HG03439 (cell line): Measurements from ENCODE around the gene CDH10.

Experiments
- ATAC-seq: cut with Tn5 transposase; IDR thresholded peaks from one replicate; pipeline ENCODE4 v1.9.1; 2021; ENCODE audit warnings: mild to moderate bottlenecking, moderate library complexity; ENCODE audit not compliant: unreplicated experiment

The CDH10 gene

GRCh38 chr5:24606971-24607370 is 37.8 kb downstream of the CDH10 start:
- no peak for ATAC-seq

GRCh38 chr5:24602188-24602587 is 42.6 kb downstream of the CDH10 start:
- ATAC-seq, result no peak

GRCh38 chr5:24598956-24599355 is 45.8 kb downstream of the CDH10 start:
- no peak for ATAC-seq

DNA sequence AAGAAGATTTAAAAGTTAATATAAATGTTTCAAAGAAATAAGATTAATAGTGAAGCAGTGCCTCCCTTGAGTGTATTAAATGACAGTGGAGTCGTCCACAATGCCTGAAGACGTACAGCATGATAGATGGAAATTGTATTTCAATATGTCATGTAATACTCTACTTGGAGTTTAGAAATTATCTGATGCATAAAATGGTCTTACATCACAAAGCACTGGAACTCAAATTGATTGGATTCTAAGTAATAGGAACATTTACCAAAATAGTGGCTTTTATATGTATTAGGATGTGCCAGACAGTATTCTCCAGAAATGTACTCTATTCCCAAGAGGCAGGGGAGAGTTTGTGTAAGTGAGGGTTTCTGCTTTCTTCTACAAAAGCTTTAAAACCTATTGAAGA is 49.4 kb downstream of the CDH10 start:
- no peak for ATAC-seq

GRCh38 chr5:24591426-24591825 is 53.4 kb downstream of the CDH10 start:
- no peak for ATAC-seq

- no peak for ATAC-seq
These were observed 55.2 kb downstream of the CDH10 start for GRCh38 chr5:24589566-24589965.

- ATAC-seq, result no peak
These were observed 59.0 kb downstream of the CDH10 start for GRCh38 chr5:24585751-24586150.

DNA sequence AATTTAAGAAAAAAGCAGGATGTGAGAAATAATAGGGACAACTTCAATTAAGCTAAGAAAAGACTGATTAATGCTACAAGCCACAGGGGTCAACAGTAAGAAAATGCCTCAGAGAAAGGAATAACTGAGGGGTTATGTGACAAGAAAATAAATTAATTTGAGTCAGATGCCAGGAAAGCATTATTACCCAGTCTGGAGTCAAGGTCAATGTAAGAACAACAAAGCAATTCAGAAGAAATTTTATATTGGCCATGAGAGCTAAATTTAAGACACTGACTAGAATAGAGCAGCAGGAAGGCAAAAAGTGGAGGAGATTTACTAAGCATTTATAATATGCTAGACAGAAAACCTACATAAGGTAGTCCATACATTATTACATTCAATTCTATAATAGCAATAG is 73.5 kb downstream of the CDH10 start:
- ATAC-seq, result no peak

- no peak for ATAC-seq
These were observed 77.8 kb downstream of the CDH10 start for GRCh38 chr5:24566933-24567332.

- ATAC-seq, result no peak
These were observed 89.5 kb downstream of the CDH10 start for GRCh38 chr5:24555229-24555628.

DNA sequence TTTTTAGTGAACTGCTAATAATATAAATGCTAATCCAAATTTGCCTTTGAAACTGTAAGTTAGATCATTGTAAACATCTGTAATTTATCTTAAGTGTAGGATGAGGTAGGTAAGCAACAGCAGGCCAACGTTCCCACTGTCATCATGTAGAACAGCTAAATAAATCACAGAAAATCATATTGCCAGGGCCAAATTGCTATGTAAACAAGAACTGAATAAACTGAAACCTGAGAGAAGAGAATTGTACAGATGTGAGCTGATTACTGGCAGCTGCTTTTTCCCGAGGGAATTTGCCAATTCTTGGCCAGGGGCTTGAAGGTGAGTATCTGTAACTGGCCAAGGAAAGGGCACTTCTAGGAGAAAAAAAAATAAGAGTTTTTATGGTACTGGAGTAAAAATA is 97.6 kb downstream of the CDH10 start:
- ATAC-seq, result no peak

DNA sequence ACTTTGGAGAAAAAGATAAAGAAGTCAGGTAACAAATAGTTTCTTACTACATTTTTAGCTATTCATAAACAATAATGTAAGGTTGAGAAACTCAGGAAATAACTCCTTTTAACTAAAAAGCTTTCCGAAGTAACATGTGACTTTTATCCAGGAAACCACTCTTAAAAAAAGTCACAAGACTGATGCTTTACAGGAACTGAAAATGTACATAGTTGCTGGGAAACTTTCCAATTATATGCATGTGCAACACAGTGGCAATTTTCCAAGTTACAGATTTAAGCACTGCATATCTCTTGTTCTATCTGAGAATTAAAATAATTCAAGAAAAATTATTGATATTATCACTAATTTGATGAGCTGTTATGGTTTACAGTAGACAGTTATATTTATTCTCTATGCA is 105.2 kb downstream of the CDH10 start:
- ATAC-seq, result no peak

GRCh38 chr5:24538346-24538745 is 106.4 kb downstream of the CDH10 start:
- ATAC-seq, result no peak

- ATAC-seq, result no peak
These were observed 109.1 kb downstream of the CDH10 start for GRCh38 chr5:24535646-24536045.

DNA sequence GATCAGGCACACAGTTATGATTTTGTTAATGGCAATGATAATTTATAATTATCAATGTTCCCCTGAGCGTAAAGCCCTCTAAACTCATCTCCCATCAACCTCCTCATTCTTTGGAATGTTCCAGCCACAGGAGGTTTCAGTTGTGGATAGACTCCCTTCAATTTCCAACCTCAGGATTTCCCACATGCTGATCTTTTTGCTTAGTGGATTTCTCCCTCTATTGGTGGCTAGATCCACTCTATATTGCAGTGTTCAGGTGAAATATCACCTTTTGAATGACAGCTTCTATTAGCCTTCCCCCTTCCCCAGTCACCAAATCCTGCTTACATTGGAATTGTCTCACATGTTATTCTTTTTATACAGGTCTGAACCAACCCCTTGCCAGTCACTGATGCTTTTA is 113.9 kb downstream of the CDH10 start:
- no peak for ATAC-seq

- ATAC-seq, result no peak
These were observed 119.4 kb downstream of the CDH10 start for GRCh38 chr5:24525414-24525813.

GRCh38 chr5:24512423-24512822 is 132.4 kb downstream of the CDH10 start:
- ATAC-seq, result no peak

DNA sequence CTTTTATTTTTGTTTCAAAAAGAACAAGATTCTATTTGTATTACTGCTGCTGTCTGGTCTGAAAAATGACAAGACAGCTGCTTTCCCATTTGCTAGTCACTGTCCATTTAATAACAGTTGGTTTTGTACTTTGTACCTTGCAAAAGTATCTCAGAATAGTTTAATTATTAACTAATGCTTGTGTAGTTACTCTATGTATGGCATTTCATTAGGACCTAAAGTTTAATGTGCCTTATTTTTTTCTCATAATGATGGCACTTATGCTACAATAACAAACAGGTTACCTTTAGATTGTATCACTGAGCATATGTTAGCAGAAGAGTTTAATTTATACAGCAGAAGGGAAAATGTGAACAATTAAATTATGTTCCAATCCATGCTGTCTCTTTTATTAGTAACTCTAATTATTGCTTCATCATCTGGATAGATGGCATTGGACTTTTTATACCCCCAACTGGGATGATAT is 134.2 kb downstream of the CDH10 start:
- ATAC-seq, result no peak

DNA sequence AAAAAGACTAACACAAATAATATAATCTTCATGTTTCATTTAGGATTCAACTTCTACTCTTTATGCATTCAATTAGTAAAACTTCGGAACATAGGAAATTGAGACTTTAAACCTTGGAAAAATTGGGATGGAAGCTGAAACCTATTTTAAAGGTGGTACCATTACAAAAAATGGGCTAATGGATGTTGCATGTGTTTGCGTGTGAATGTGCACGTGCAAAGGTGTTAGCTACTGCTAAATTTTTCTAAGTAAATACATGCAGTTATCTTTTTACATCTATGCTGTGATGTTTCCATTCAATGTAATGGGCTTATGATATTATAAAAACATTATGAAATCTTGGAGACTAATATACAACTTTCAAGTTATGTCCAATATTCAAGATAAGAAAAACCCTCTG is 134.8 kb downstream of the CDH10 start:
- ATAC-seq, result no peak

GRCh38 chr5:24505258-24505657 is 139.5 kb downstream of the CDH10 start:
- ATAC-seq, result no peak

DNA sequence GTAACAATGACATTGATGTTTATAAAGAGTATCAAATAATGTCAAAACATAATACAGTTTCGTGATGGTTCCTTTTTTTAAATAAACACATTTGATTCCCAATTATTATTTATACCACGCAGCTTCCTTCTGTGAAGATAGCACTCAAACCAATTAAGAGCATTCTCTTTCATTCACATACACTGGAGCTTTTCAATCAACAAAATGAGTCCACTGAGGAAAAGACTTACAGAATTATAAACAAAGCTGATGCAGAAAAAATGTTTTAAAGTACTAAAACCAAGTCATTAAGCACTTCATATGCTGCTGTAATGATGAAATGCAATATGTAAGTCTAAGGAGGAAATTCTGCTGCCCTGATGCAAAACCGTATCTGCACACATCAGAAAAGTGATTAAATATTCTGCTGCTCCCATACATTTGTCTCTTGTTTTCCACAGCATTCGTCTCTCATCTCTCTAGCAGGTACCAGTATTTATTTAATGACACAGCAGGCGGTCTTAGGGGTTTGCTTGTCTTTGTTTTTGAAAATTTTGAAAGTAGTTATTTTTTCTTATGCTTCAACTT is 147.1 kb downstream of the CDH10 start:
- no peak for ATAC-seq

GRCh38 chr5:24497145-24497544 is 147.6 kb downstream of the CDH10 start:
- no peak for ATAC-seq

GRCh38 chr5:24496268-24496667 is 148.5 kb downstream of the CDH10 start:
- no peak for ATAC-seq
